Measurements from ENCODE around the gene TSPAN6.

The TSPAN6 gene

GRCh38 chrX:100647095-100647494, 10.5 kb upstream of the TSPAN6 start:
- DNase-seq: no peak

GRCh38 chrX:100645106-100645505, 8.5 kb upstream of the TSPAN6 start:
- no peak for DNase-seq

- DNase-seq: peak; percentile 70
These were observed 7.6 kb upstream of the TSPAN6 start, which contains the start of gene SRPX2 for GRCh38 chrX:100643956-100644860. TSS of gene SRPX2 (plus strand) at chrX:100644199. CDS start at chrX:100646323, 2,124 bp downstream.

GRCh38 chrX:100643212-100643611, 6.6 kb upstream of the TSPAN6 start:
- no peak for DNase-seq

- no peak for DNase-seq
These were observed 5.7 kb upstream of the TSPAN6 start for GRCh38 chrX:100642290-100642689.

- no peak for DNase-seq
These were observed 651 bp downstream of the TSPAN6 start for GRCh38 chrX:100635989-100636320.

GRCh38 chrX:100635040-100635439, 1.6 kb downstream of the TSPAN6 start:
- DNase-seq: no peak

- DNase-seq: no peak
These were observed 10.6 kb downstream of the TSPAN6 start for GRCh38 chrX:100625985-100626491.

- DNase-seq: no peak
These were observed 13.6 kb downstream of the TSPAN6 start for GRCh38 chrX:100623001-100623400.

- DNase-seq: peak; percentile 56
These were observed 21.6 kb downstream of the TSPAN6 start for GRCh38 chrX:100615005-100615404.

GRCh38 chrX:100611951-100612350, 24.7 kb downstream of the TSPAN6 start:
- no peak for DNase-seq

- no peak for DNase-seq
These were observed 27.0 kb downstream of the TSPAN6 start for GRCh38 chrX:100609591-100609990.

GRCh38 chrX:100606753-100607152, 29.9 kb downstream of the TSPAN6 start:
- DNase-seq: no peak

- DNase-seq: no peak
These were observed 35.8 kb downstream of the TSPAN6 start for GRCh38 chrX:100600758-100601157.

GRCh38 chrX:100600340-100600739, 36.3 kb downstream of the TSPAN6 start:
- no peak for DNase-seq

- DNase-seq: peak; percentile 53
These were observed 37.1 kb downstream of the TSPAN6 start for GRCh38 chrX:100599456-100599855.

- DNase-seq: no peak
These were observed 40.0 kb downstream of the TSPAN6 start for GRCh38 chrX:100596601-100597000.

GRCh38 chrX:100593581-100593980, 43.0 kb downstream of the TSPAN6 start:
- DNase-seq: no peak

- no peak for DNase-seq
These were observed 43.5 kb downstream of the TSPAN6 start for GRCh38 chrX:100593126-100593525.

GRCh38 chrX:100591256-100592051, 45.2 kb downstream of the TSPAN6 start:
- no peak for DNase-seq

GRCh38 chrX:100587861-100588260, 48.7 kb downstream of the TSPAN6 start:
- no peak for DNase-seq

GRCh38 chrX:100586747-100587146, 49.9 kb downstream of the TSPAN6 start:
- DNase-seq: no peak

- no peak for DNase-seq
These were observed 52.0 kb downstream of the TSPAN6 start, which contains the start of gene TNMD for GRCh38 chrX:100584611-100585010. TSS of gene TNMD (plus strand) at chrX:100584936. CDS start at chrX:100585019, 83 bp downstream.
